GM12878 (cell line): ENCODE results near the gene SLC51A.

Source experiments
- ATF2 ChIP-seq: IDR thresholded peaks from 2 replicates; pipeline ENCODE4 v1.6.1; 2012; ENCODE audit warnings: low read length, inconsistent platforms
- CTCF ChIP-seq, 3 experiments: IDR thresholded peaks in 2 of 3; conservative IDR thresholded peaks in 1 of 3; 2 replicates each; pipeline ENCODE4 v1.5.1; 2011; ENCODE audit warnings: low read depth in 3 of 3, low read length in 3 of 3, mild to moderate bottlenecking in 3 of 3, control low read depth in 2 of 3, moderate library complexity in 2 of 3, inconsistent platforms in 1 of 3, mixed read lengths in 1 of 3; ENCODE audit not compliant: control insufficient read depth in 2 of 3, insufficient read depth in 1 of 3; ENCODE audit errors: extremely low read depth in 1 of 3
- E2F8 ChIP-seq: fragments of 450-650 bp; IDR thresholded peaks from 2 replicates; pipeline ENCODE4 v1.6.1; 2018; ENCODE audit warnings: mild to moderate bottlenecking, low read depth, moderate library complexity; ENCODE audit not compliant: partially characterized antibody
- EP300 ChIP-seq, 2 experiments: fragments of 150-350 bp in 1 of 2; IDR thresholded peaks; 2 replicates each; pipeline ENCODE4 v1.6.1; 2011 to 2012; ENCODE audit warnings: low read depth in 2 of 2, low read length in 2 of 2, borderline replicate concordance in 1 of 2, improper control_type of control experiment in 1 of 2, inconsistent platforms in 1 of 2; ENCODE audit not compliant: control insufficient read depth in 1 of 2
- EZH2 ChIP-seq: IDR thresholded peaks from 2 replicates; pipeline ENCODE4 v1.6.1; 2012; ENCODE audit warnings: low read depth, mild to moderate bottlenecking, control low read depth, inconsistent platforms, low read length, borderline replicate concordance; ENCODE audit not compliant: control insufficient read depth
- FOS ChIP-seq: IDR thresholded peaks from 3 replicates; pipeline ENCODE4 v1.6.1; 2011; ENCODE audit warnings: borderline replicate concordance; ENCODE audit not compliant: insufficient read length; ENCODE audit errors: extremely low read depth
- POLR2A ChIP-seq: IDR thresholded peaks from 2 replicates; pipeline ENCODE4 v1.6.1; 2011; ENCODE audit warnings: low read depth, mild to moderate bottlenecking, low read length
- ZNF384 ChIP-seq: IDR thresholded peaks from 2 replicates; pipeline ENCODE4 v1.6.1; 2012; ENCODE audit warnings: low read depth, mild to moderate bottlenecking, low read length, improper control_type of control experiment, borderline replicate concordance

- TF ChIP-seq POLR2A = no peak
- no peak for TF ChIP-seq EP300 (IDR thresholded peaks at IDR 0.05; ENCODE audit: borderline replicate concordance in 1 of 2, control insufficient read depth in 1 of 2, low read depth in 2 of 2, low read length in 2 of 2)
- no peak for TF ChIP-seq ATF2
- TF ChIP-seq EZH2 = no peak
- no peak for TF ChIP-seq ZNF384
- TF ChIP-seq CTCF (IDR thresholded peaks at IDR 0.05 in 2 of 3, conservative IDR thresholded peaks at IDR 0.05 in 1 of 3; ENCODE audit: control insufficient read depth in 2 of 3, extremely low read depth in 1 of 3, insufficient read depth in 1 of 3, low read depth in 3 of 3, low read length in 3 of 3) = no peak
- no peak for TF ChIP-seq E2F8
- TF ChIP-seq FOS = no peak
Observed at GRCh38 chr3:196193133-196193735, 23.1 kb upstream of the SLC51A start.
